ENCODE measurements around the gene CDK8. TPM values are rescaled to one million over a fixed set of nuclear protein-coding genes. Genes with fewer than 3 reads are reported as not detected.
"Not testable (repeated sequence)": the region's sequence is repeated elsewhere in the genome, so short reads cannot be mapped to it uniquely, and the experiment has no call there.

The CDK8 gene
- polyA plus RNA-seq, 1 donor from 2014 or later = 3.3 TPM

DNA sequence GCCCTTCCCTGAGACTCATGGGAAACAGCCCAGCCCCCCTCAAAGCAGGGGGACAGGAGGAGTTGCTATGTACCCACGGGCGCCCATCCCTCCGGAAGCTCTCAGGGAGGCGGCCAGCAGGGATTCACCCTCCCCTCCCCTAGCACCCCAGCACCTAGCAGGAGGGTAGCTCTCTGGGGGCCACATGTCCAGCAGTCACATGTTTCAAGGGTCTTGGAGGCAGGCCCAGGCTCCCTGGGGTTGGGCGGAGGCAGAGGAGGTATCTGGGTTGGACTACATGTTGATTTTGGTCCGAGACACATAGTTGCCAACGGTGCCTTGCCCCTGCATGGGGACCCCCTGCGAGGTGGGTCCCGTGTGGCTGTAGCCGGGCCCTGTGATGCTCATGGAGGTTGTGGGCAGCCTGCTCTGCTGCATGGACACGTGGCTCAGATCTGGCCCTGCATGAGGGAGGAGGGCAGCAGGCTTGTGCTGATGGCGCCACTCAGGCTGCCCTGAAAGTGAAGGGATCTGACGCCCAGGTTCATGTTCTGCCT, 24.8 kb upstream of the CDK8 start:
- no peaks in the 10 kb centered on the region for H3K9me3 Mint-ChIP-seq
- peaks cover 0 to 2% (median 0%) of the 10 kb centered on the region in 3 donors for H3K4me1 Mint-ChIP-seq
- H3K27me3 Mint-ChIP-seq = no peaks in the 10 kb centered on the region
- no peak overlapping the region for H3K27ac Mint-ChIP-seq
- H3K36me3 Mint-ChIP-seq = peaks cover 2% of the 10 kb centered on the region
- H3K4me3 Mint-ChIP-seq = no peak overlapping the region

DNA sequence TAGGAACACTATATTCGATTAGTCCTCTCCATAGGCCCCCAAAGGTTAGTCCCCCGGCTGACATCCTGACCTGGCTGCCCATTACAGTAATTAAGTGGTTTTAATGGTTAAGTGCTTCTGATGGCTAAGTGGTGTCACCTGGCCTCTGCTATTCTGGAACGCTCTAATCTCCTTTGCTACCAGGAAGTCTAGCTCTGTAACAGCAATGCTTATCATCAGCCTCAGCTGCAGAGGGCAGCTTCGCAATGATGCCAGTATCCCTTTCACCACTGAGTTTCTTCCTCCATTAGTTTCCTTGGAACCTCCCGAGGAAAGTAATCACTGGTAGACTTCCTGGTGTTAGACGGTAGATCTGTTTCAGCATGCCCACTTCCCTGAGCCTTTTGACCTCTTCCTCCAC, 23.2 kb upstream of the CDK8 start:
- H3K27ac Mint-ChIP-seq = no peak overlapping the region
- no peak overlapping the region for H3K4me3 Mint-ChIP-seq
- H3K9me3 Mint-ChIP-seq = no peaks in the 10 kb centered on the region
- peaks cover 0 to 2% (median 0%) of the 10 kb centered on the region in 3 donors for H3K4me1 Mint-ChIP-seq
- peaks cover 8% of the 10 kb centered on the region for H3K27me3 Mint-ChIP-seq
- peaks cover 2% of the 10 kb centered on the region for H3K36me3 Mint-ChIP-seq

DNA sequence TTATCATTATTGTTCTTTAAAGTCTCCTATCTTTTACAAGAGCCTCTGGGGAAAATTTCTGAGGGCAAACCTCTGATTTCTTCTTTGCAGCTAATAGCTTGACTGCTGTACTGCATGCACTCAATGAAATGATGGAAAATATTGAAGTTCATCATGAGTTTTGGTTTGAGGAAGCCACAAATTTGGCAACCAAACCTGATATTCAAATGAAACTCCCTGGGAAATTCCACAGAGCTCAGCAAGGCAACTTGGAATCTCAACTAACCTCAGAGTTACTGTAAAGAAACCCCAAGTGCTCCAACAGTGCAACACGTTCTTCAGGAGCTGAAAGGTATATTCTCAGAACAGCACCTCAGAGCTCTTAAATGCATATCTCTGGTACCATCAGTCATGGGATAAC, 17.6 kb upstream of the CDK8 start:
- peaks cover 0 to 2% (median 0%) of the 10 kb centered on the region in 3 donors for H3K9me3 Mint-ChIP-seq
- H3K4me3 Mint-ChIP-seq = no peak overlapping the region
- no peak overlapping the region for H3K27ac Mint-ChIP-seq
- H3K27me3 Mint-ChIP-seq = peaks cover 12% of the 10 kb centered on the region
- H3K4me1 Mint-ChIP-seq = peaks cover 0 to 1% (median 0%) of the 10 kb centered on the region in 3 donors
- no peaks in the 10 kb centered on the region for H3K36me3 Mint-ChIP-seq

GRCh38 chr13:26246154-26246553, 7.8 kb upstream of the CDK8 start:
- Mint-ChIP-seq H3K4me1 (no peaks in the 10 kb centered on the region), H3K27ac (no peak overlapping the region), H3K27me3 (peaks cover 2% of the 10 kb centered on the region), H3K4me3 (no peak overlapping the region), H3K36me3 (no peaks in the 10 kb centered on the region), H3K9me3 (peaks cover 5 to 9% (median 8%) of the 10 kb centered on the region in 3 donors)

DNA sequence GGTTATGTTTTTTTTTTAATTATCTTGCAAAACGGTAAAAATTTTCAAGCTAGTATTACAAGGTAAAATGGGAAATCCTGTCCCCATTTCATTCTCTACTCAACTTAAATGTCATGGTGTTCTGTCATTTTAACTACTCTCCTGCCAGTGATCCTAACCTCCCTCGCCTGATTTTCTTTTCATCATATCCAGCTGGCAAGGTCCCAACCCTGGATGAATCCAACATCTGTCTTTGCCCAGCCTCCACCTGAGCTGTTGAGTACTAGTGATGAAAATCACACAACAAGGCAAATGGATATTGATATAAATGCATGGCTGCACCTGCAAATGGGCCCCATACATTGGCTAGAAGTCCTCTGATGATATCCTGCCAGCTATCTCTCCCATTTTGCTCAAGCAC, 6.9 kb upstream of the CDK8 start:
- Mint-ChIP-seq H3K36me3 (no peaks in the 10 kb centered on the region), H3K4me1 (no peaks in the 10 kb centered on the region), H3K27ac (no peak overlapping the region)

DNA sequence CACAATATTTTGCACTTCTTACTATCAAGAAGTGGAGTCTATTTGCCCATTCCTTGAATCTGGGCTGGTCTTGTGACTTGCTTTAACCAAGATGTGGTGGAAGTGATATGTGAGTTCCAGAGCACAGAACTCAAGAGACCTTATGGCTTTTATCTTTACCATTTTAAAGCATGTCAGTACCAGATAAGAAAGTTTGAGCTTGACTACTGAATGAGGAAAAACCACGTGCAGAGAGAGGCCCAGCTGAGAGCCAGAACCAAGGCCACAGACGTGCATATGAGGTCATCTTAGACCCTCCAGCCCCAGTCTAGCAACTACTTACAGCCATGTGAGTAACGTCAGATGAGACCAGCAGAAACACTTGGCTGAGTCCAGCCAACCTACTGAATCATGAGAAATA, 6.3 kb upstream of the CDK8 start:
- H3K4me3 Mint-ChIP-seq = no peak overlapping the region
- H3K36me3 Mint-ChIP-seq = no peaks in the 10 kb centered on the region
- no peaks in the 10 kb centered on the region for H3K4me1 Mint-ChIP-seq

More for the DNA sequence above, 6.9 kb upstream of the CDK8 start:
- peaks cover 5 to 9% (median 6%) of the 10 kb centered on the region in 3 donors for H3K9me3 Mint-ChIP-seq
- H3K4me3 Mint-ChIP-seq = no peak overlapping the region
- H3K27me3 Mint-ChIP-seq = peaks cover 2% of the 10 kb centered on the region

GRCh38 chr13:26249551-26249950, 4.4 kb upstream of the CDK8 start:
- Mint-ChIP-seq H3K27ac (no peak overlapping the region), H3K27me3 (peaks cover 2% of the 10 kb centered on the region), H3K9me3 (no peaks in the 10 kb centered on the region), H3K4me3 (no peak overlapping the region), H3K4me1 (peaks cover 4 to 8% (median 4%) of the 10 kb centered on the region in 3 donors), H3K36me3 (peaks cover 1% of the 10 kb centered on the region)

More for the DNA sequence above, 6.3 kb upstream of the CDK8 start:
- peaks cover 2 to 3% (median 3%) of the 10 kb centered on the region in 3 donors for H3K9me3 Mint-ChIP-seq
- no peak overlapping the region for H3K27ac Mint-ChIP-seq
- peaks cover 2% of the 10 kb centered on the region for H3K27me3 Mint-ChIP-seq

DNA sequence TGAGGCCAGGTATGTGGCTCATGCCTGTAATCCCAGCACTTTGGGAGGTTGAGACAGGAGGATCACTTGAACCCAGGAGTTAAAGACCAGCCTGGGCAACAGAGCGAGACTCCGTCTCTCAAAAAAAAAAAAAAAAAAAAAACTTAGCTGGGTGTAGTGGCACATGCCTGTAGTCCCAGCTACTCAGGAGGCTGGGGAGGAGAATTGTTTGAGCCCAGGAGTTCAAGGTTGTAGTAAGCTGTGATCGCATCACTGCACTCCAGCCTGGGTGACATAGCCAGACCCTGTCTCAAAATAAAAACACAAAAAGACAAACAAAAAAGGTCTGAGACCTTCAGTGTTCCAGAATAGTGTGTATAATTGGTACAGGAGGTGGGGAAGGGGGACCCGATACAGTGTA, 1.9 kb upstream of the CDK8 start:
- not testable (repeated sequence) for H3K9me3 Mint-ChIP-seq, H3K36me3 Mint-ChIP-seq, H3K27me3 Mint-ChIP-seq, H3K27ac Mint-ChIP-seq, H3K4me3 Mint-ChIP-seq
- peaks cover 21 to 29% (median 21%) of the 10 kb centered on the region in 3 donors for H3K4me1 Mint-ChIP-seq

- Mint-ChIP-seq H3K9me3 (no peaks in the 10 kb centered on the region), H3K27ac (peak overlapping the region in 2 of 3 donors; percentile 94 to 96), H3K4me1 (peaks cover 25 to 34% (median 26%) of the 10 kb centered on the region in 3 donors), H3K4me3 (peak overlapping the region; percentile 92 to 100 (median 98)), H3K27me3 (peaks cover 2% of the 10 kb centered on the region), H3K36me3 (peaks cover 1% of the 10 kb centered on the region)
Observed at GRCh38 chr13:26253262-26253786, 605 bp upstream of the CDK8 start.

- Mint-ChIP-seq H3K9me3 (no peaks in the 10 kb centered on the region), H3K4me3 (peak overlapping the region; percentile 91 to 99 (median 94)), H3K4me1 (peaks cover 26 to 34% (median 27%) of the 10 kb centered on the region in 3 donors), H3K27ac (peak overlapping the region; percentile 93 to 95 (median 93)), H3K36me3 (peaks cover 1% of the 10 kb centered on the region), H3K27me3 (peaks cover 2% of the 10 kb centered on the region)
Observed at GRCh38 chr13:26254583-26255111, 718 bp downstream of the CDK8 start.

- peaks cover 1% of the 10 kb centered on the region for H3K36me3 Mint-ChIP-seq
- H3K27me3 Mint-ChIP-seq = peaks cover 2% of the 10 kb centered on the region
- H3K27ac Mint-ChIP-seq = peak overlapping the region; percentile 93 to 95 (median 93)
- peak overlapping the region; percentile 91 to 99 (median 94) for H3K4me3 Mint-ChIP-seq
- H3K4me1 Mint-ChIP-seq = peaks cover 26 to 34% (median 27%) of the 10 kb centered on the region in 3 donors
- no peaks in the 10 kb centered on the region for H3K9me3 Mint-ChIP-seq
Observed at GRCh38 chr13:26255115-26255514, 1.2 kb downstream of the CDK8 start.

DNA sequence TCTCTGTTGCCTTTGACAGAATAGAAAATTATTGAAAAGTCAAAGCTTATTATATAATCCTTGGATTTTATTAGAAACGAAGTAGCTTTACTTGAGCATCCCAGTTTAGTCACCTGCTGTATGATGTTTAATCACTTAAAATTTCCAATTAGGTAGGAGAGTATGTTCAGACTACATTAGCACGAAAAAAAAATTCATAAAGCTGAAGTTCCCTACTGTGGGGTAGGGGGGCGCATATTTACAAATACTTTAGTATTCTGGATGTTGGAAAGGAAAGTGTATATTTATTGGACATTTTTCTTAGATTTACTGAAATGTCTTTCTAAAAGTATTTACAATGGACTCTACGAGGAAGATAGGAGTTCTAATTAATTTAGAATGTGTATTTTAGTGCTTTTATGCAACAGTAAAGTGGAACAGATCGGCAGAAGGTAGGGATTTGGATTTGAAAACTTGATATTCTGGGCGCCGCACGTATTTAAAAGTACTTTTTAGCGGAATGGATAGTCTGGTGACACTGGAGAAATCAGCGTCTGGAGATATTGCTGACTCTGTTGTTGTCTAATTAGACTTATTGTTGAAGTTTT, 1.9 kb downstream of the CDK8 start:
- H3K9me3 Mint-ChIP-seq = no peaks in the 10 kb centered on the region
- peak overlapping the region in 2 of 3 donors; percentile 93 to 95 for H3K27ac Mint-ChIP-seq
- peak overlapping the region; percentile 91 to 99 (median 94) for H3K4me3 Mint-ChIP-seq
- H3K36me3 Mint-ChIP-seq = peaks cover 1% of the 10 kb centered on the region
- H3K4me1 Mint-ChIP-seq = peaks cover 26 to 34% (median 30%) of the 10 kb centered on the region in 3 donors
- peaks cover 1% of the 10 kb centered on the region for H3K27me3 Mint-ChIP-seq

DNA sequence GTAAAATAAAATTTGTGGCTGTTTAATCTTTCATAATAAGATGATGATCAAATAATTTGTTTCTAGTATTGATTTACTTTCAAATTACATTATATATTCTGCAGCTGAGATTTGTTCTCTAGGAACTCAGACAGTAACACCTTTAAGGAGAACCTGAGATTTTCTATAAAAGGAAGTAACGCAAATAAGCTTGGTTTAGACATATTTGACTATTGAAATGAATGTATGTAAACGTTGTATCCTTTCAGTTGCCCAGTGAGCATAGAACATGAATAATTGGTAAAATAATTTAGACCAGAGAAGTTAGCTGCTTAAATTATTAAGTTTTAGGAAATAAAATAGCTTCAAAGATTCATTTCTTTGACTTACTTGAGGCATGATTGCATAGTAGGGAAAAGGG, 3.1 kb downstream of the CDK8 start:
- Mint-ChIP-seq H3K4me1 (peaks cover 26 to 40% (median 34%) of the 10 kb centered on the region in 3 donors), H3K27ac (no peak overlapping the region), H3K27me3 (no peaks in the 10 kb centered on the region), H3K36me3 (peaks cover 1% of the 10 kb centered on the region), H3K9me3 (no peaks in the 10 kb centered on the region), H3K4me3 (peak overlapping the region in 2 of 4 donors; percentile 40 to 63)

GRCh38 chr13:26259634-26260033, 5.7 kb downstream of the CDK8 start:
- H3K4me1 Mint-ChIP-seq = peaks cover 24 to 33% (median 32%) of the 10 kb centered on the region in 3 donors
- peaks cover 2% of the 10 kb centered on the region for H3K36me3 Mint-ChIP-seq
- no peak overlapping the region for H3K27ac Mint-ChIP-seq
- H3K9me3 Mint-ChIP-seq = peaks cover 1 to 2% (median 2%) of the 10 kb centered on the region in 3 donors
- H3K27me3 Mint-ChIP-seq = no peaks in the 10 kb centered on the region
- no peak overlapping the region for H3K4me3 Mint-ChIP-seq

DNA sequence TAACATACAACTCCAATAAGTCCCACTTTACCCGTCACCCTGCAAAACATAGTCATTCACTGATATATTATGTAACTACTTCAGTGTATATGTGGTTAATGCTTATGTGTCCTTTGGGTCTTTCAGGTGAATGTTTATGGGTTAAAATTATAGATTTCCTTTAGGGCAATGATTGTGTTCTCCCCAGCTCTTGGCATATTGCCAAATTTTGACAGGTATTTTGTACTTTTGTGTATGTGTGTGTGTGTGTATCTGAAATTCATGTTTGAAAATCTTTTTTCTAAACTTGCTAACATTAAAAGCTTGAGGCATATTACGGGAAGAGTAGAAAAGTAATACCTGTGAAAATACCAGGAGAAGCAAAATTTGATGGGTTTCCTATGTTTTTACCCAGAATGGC, 8.2 kb downstream of the CDK8 start:
- Mint-ChIP-seq H3K4me3 (no peak overlapping the region), H3K4me1 (peaks cover 13 to 29% (median 26%) of the 10 kb centered on the region in 3 donors), H3K9me3 (peaks cover 2 to 4% (median 2%) of the 10 kb centered on the region in 3 donors)

More for the DNA sequence above, 8.2 kb downstream of the CDK8 start:
- Mint-ChIP-seq H3K27me3 (no peaks in the 10 kb centered on the region), H3K36me3 (peaks cover 2% of the 10 kb centered on the region), H3K27ac (no peak overlapping the region)

All from IgD-negative memory B cell (primary cell).